Right lung (tissue), 5 donors: ENCODE data around the gene UBB. TPM values are rescaled to one million over a fixed set of nuclear protein-coding genes. Genes with fewer than 3 reads are reported as not detected.

Experiments
- DNase-seq, 2 donors: peaks; one replicate each; pipeline ENCODE4 v3.0.0-alpha.2; 2013
- polyA plus RNA-seq, 5 donors: library from polyadenylated mRNA; unstranded; fragments of 120-200 nt; gene quantifications; one replicate each; pipeline versions ENCODE4 v1.2.1 to v1.2.3, GENCODE V29; 2013; ENCODE audit warnings: inconsistent platforms in 1 of 5, low replicate concordance in 1 of 5; ENCODE audit not compliant: insufficient read length in 5 of 5, insufficient read depth in 1 of 5

UBB gene
- polyA plus RNA-seq, 5 donors, result 1,677 to 2,026 (median 1,915) TPM

DNA sequence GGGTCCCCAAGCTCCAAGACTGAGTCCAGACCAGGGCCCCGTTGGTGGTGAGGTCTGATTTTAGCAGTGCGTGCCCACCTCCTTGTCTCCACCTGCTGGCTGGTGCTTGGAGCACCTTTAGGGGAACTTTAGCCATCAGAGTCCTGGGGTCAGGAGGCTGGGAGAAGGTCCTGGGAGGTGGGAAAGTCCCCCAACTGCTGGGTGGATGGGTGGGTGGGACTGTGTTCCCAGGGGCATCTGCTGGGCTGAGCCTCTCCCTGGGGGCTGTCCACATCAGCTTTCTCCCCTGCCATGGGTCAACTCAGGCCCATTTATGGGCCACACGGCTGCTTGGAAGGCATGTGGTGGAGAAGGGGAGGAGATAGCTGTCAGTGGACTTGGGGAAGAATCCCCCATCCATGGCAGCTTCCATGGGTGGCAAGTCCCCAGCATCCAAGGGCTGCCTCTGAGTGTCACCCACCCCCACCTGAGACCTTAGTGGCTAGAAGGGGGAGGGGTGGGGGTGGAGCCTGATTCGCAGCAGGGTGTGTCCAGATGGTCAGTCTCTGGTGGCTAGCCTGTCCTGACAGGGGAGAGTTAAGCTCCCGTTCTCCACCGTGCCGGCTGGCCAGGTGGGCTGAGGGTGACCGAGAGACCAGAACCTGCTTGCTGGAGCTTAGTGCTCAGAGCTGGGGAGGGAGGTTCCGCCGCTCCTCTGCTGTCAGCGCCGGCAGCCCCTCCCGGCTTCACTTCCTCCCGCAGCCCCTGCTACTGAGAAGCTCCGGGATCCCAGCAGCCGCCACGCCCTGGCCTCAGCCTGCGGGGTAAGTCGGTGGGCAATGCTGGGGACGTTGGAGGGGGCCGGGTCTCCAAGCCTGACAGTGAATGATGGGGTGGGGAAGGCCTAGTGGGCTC, 34.4 kb downstream of the UBB start, which contains the start of gene TRPV2:
TRPV2 (plus strand) TSS at position 541 of the 894 bp plus-strand sequence. CDS start 2,098 bp downstream, outside the sequence.
- no peak for DNase-seq

DNA sequence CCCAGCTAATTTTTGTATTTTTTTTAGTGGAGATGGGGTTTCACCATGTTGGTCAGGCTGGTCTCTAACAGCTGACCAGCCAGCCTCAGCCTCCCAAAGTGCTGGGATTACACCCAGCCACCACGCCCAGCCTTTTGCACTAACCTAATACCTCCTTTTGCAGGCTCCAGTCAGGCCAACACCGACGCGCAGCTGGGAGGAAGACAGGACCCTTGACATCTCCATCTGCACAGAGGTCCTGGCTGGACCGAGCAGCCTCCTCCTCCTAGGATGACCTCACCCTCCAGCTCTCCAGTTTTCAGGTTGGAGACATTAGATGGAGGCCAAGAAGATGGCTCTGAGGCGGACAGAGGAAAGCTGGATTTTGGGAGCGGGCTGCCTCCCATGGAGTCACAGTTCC, 36.5 kb downstream of the UBB start:
- no peak for DNase-seq

DNA sequence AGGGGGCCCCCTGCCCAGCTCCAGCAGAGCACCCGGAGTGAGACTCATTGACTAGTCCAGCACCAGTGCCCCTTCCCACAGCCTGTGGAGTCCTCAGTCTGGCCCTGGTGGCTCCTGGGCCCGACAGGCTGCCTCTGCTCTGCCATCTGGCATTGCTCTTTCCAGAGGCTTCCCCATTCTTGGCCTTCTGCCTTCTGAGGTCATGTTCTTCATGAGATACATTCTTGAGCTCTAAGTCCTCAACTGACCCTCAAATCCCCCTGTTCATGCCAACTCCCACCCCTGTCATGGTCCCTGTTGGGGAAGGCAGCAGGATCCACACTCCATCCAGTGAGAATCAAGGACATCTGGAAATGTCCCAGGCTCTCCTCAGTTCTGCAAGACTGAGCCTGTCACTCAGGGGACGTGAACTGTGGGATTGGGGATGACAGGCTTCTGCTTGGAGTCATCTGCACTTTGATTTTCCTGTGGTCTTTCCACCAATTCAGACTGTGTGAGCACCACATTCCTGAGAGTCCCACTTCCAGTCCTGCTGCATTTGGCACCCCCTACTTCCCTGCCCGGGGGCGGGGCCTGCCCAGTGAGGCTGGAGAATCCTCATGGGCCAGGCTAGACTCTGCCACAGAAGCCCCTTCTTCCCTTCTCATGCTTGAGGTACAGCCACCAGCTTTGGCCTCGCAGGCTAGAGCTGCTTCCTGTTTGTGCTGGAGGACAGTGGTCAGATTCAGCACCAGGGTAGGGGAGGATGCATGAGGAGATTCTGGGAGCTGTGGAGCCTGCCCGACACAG, 37.2 kb downstream of the UBB start:
- no peak for DNase-seq

DNA sequence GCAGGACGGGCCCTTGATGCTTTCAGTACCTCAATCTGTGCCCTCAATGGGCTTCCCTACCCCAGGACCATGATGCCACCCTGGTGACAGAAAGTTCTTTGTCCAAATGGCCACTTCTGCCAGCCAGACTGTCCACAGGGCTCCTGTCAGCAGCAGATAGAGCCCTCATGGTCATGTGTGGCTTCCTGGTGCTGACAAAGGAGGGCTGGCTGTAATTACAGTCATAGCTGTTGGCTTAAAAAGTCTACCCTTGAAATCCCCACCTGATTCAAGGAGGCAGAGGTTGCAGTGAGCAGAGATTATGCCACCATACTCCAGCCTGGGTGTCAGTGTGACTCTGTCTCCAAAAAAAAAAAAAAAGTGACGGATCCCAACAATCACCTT, 37.8 kb downstream of the UBB start:
- no peak for DNase-seq

DNA sequence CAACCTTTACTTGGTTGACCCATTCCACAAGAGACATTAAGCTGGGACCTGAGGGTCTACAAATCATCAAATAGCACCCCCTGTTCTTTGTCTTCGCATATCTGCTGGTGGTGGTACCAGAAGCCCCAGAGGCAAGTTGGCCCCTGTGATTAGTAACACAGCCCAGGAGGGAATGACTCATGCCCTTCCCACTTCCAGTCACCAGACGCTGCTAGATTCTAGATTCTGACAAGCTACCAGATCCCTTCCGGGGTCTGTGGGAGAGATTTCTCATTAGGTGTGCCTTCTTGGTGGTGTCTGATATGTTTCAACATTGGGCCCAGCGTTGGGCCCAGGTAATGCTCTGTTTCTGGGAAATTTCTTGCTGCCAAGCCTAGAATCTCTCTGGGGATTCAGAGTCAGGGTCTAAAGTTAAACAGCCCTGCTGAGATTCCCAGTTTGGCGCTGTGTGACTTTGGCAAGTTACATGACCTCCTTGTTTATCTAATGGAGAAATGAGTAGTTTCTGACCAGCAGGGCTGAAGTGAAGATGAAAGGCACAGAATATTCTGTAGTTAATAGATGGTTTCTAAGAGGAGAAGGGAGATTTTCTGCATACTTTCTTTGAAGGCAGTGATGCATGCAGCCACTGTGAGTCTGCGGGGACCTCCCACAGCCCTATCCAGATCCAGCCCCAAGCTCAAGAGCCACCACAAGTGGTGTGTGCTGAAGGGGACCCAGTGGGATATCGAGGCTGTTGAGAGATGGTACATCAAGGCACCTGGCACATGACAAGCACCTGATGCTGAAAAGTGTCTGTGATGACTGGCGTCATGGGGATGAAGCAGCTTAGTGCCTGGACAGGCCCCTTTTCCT, 38.4 kb downstream of the UBB start:
- DNase-seq, result no peak

DNA sequence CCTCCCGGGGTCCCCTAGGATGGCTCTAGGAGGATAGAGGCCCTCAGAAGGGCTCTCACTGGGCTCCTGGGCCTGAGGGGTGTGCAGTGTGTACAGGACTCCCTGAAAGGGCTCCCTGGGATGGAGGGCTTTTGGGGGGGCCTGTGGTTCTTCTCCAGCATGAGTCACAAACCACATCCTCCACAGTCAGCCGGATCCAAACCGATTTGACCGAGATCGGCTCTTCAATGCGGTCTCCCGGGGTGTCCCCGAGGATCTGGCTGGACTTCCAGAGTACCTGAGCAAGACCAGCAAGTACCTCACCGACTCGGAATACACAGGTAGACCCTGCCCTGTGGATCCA, 39.0 kb downstream of the UBB start:
- no peak for DNase-seq

DNA sequence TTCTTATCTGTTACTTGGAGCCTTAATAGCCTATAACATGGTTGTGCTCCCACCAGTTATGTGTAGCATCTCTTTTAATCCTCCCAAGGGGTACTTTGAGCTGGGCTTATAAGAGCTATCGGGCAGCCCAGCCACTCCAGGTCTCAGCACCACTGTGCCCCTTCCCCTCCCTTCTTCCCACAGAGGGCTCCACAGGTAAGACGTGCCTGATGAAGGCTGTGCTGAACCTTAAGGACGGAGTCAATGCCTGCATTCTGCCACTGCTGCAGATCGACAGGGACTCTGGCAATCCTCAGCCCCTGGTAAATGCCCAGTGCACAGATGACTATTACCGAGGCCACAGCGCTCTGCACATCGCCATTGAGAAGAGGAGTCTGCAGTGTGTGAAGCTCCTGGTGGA, 41.5 kb downstream of the UBB start:
- no peak for DNase-seq

DNA sequence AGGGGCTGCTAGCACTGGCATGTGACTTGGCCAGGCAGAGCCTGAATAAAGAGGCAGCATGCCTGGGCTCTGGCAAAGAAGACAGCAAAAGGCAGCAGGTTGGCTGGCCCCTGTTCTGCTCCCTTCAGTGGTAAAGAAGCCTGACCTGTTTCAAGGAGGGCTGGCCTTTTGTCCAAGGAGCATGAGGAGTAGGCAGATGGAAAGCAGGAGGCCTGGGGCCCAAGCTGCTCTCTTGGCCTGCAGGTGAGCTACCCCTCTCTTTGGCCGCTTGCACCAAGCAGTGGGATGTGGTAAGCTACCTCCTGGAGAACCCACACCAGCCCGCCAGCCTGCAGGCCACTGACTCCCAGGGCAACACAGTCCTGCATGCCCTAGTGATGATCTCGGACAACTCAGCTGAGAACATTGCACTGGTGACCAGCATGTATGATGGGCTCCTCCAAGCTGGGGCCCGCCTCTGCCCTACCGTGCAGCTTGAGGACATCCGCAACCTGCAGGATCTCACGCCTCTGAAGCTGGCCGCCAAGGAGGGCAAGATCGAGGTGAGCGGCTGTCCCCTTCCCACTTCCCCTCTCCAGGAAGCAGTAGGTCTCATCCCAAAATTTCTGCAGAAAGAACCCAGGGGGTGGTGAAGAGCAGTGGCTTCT, 42.5 kb downstream of the UBB start:
- no peak for DNase-seq

DNA sequence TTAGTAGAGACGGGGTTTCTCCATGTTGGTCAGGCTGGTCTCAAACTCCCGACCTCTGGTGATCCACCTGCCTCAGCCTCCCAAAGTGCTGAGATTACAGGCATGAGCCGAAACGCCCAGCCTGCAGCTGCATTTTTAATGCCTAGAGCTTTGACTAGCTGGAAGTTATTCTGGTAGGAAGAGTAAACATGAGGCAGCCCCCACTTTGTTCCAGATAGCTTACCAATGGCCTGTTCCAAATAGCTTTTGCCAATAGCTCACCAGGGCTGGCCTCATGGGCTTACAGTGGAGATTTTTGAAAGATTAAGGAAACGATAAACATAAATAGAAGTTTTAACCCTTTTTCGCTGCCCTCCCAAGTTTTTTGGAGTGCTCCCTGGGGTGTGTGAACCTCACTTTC, 44.3 kb downstream of the UBB start:
- no peak for DNase-seq

DNA sequence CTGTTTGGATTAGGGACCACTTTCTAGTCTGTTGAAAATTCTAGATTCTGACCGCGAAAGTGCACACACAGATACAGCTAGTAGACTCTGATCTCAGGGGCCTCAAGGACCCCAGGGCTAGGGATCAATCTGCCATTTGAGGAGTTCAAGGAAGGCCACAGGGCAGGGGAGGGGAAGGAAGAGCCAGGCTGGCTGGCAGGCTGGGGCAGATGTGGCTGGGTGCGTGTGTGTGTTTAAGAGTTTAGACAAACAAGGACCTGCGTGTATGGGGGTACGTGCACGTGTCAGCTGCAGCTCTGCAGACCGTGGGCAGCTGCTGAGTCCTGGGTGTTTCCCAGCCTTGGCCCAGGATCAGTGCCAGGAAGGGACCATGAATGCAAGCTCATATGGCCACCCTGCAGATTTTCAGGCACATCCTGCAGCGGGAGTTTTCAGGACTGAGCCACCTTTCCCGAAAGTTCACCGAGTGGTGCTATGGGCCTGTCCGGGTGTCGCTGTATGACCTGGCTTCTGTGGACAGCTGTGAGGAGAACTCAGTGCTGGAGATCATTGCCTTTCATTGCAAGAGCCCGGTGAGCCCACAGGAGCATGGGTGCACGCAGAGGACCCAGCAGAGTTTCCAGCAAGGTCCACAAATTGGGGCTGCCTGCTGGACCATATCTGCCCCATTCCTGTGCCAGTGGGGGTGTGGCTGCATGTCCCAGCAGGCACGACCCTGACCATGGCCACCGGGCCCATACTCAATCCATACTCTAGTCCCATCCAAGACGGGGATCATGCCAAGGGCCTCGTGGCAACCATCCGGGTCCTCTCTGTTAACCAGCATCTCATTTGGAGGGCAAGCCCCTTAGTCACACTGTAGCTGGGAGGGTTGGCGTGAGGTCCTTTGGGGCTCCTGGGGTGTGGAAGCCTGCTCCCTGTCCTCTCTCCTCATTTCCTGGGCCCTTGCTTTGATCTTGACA, 45.1 kb downstream of the UBB start:
- no peak for DNase-seq

DNA sequence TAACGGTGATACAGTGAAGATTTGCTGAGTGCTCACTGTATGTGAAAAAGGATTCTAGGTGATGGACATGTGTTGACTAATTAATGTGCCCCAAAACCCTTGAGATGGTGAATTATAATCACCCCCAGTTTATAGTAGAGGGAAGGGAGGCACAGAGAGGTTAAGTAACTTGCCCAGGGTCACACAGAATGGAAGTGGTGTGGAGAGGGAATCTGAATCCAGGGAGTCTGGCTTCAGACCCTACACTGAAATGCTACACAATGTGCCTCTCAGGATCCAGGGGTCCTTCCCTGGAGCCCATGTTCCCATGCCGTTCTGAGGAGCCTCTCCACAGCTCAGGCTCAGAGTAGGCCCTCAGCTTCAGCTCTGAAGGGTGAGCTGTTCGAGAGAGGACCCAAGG, 46.1 kb downstream of the UBB start:
- no peak for DNase-seq

DNA sequence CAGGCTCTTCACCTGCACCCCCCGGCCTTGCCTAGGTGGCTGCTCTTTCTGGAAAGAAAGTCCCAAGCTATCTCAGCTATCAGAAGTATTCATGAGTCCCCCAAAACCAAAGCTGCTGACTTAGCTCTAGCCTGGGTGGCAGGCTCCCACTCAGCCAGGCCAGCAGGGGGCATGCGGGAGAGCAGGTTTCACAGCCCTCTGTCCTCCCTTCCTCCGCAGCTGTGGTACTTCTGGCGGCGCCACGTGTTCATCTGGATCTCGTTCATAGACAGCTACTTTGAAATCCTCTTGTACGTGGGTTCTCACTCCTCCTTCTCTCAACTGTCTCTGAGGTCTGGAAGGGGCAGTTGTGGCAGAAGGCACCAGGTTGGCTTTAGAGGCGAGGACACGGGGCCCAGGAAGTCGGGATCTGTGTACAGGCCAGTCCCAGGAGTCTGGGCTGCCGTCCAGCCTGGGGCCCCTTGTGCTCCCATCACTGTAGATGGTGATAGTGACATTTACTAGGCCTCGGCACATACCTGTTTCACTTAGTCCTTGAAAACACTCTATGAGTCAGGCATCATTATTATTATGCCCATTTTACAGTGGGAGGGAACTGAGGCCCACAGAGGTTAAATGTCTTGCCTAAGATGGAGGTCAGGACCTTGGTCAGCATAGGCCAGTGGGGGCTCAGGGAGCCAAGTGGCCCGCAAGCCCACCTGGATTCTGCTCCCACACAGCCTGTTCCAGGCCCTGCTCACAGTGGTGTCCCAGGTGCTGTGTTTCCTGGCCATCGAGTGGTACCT, 47.4 kb downstream of the UBB start:
- DNase-seq, result no peak

DNA sequence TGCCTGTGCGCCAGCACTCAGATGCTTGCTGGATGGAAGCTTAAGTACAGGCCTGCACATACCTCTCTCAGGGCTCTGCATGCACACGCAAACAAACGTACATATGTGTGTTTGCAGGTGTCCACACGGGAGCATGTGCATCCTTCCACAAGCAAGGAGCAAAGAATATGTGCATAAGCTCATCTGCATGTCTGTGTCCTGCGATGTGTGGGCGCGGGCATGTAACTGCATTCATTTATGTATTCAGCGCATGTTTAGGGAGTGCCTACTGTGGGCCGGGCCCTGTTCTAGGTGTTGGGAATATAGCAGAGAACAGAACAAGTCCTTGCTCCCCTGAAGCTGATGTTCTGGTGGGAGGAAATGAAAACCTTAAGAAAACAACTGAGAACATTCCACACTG, 48.2 kb downstream of the UBB start:
- no peak for DNase-seq

DNA sequence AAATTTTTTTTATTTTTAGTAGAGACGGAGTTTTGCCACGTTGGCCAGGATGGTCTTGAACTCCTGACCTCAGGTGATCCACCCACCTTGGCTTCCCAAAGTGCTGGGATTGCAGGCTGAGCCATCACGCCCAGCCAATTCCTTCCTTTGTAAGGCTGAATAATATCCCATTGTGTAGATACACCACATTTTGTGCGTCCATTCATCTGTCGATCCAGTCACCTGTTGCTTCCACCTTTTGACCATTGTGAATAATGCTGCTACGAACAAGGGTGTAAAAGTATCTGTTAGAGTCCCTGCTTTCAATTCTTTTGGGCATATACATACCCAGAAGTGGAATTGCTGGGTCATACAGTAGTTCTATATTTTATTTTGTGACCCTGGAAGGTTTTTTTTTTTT, 49.8 kb downstream of the UBB start:
- no peak for DNase-seq

DNA sequence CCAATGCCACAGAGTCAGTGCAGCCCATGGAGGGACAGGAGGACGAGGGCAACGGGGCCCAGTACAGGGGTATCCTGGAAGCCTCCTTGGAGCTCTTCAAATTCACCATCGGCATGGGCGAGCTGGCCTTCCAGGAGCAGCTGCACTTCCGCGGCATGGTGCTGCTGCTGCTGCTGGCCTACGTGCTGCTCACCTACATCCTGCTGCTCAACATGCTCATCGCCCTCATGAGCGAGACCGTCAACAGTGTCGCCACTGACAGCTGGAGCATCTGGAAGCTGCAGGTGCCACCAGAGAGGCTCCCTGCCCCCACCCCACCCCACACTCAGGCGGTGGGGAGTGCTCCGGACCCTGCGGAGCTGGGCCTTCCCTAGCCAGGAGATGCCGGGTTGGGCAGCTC, 51.1 kb downstream of the UBB start:
- DNase-seq, result no peak
